ENCODE measurements around the gene CAPZB.

CAPZB gene

DNA sequence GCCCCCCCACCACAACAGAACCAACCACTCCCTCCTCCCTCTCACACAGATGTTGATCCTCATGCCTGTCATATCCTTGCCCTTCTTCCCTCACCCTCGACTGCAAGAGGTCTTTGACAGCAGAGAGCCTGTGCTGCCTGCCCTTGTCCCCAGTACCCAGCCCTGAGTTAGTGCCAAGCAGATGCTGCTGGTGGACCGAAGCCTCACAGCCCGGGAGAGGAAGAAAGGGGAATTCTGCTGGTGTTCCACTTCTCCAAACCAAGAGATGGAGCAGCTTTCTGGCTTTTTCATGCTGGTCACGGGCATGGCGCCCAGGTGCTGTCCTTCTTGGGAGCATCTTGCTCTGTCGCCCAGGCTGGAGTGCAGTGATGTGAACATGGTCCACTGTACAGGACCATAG, 104.1 kb downstream of the CAPZB start:
- no peak for DNase-seq

DNA sequence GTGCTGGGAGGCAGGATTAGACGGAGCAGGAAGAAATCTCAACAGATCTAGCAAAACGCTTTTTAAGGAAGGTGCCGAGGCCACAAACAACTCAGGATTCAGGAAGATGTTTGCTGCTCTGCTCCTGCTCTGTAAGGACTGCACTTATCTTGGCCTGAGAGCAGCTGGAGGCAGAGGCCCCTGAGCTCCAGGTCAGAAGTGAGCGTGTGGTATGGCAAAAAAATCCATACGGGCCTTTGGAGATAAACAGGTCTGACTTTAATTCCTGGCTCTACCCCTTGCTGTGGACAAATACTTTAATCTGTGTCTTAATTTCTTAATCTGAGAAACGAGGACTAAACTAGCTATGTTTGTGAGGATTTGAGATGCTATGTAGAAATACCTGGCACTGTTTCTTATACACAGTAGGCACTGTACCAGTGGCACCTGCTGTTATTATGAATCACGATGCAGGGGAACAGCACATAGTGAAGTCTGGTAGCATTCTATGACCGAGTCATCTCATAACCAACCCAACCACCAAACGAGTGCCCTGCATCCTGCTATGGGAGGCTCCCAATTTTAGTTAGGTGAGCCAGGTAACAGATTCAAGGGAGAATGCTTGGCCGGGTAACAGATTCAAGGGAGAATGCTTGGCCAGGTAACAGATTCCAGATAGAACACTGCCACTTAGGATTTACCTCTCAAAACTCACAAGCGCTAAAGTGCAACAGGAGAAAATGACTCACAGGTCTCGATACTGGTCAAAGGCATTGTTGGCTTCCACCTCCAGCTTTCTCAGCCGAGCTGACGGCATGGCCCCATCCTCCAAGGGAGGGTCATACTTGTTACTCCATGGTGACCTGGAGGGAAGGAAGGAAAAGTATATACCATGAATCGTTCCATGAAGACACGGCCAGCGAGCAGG, 107.3 kb downstream of the CAPZB start:
- DNase-seq: no peak

DNA sequence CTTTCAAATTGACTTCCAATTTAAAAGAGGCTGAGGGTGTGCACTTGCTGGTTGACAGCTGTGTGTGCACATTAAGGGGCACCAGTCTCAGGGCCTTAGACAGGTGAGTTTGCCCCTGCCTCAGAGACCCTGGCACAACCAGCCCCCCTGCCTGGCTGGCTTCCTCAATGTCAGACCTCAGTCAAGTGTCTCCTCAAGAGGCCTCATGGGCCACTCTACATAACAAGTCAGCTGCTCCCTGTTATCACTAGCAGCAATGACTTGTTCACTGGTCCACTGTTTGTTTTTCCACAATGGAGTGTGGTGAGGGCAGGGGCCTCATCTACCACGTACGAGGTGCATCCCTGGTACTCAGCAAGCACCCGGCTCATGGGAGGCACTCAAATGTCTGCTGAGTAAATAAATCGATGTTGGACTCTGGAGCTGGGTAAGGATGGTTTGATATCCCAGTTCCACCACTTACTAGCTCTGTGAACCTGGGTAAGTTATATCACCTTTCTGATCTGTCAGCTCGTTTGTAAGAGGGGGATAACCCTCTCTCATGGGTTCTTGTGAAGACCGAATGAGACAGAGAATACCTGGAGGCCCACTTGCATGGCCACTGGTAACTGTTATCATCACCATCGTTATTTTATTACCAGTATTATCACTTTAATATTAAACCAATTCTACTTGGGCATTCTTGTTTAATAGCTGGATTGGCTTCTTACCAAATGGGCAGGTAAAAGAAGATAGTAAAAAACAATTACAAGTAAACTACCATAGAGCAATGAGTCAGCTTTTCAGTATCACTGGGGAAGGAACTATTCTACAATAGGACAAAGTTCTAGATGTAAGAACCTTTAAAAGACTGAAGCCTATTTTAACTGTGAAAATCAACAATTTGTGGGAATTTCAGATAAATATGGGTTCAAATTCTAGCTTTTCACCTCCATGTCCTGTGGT, 108.6 kb downstream of the CAPZB start:
- no peak for DNase-seq

DNA sequence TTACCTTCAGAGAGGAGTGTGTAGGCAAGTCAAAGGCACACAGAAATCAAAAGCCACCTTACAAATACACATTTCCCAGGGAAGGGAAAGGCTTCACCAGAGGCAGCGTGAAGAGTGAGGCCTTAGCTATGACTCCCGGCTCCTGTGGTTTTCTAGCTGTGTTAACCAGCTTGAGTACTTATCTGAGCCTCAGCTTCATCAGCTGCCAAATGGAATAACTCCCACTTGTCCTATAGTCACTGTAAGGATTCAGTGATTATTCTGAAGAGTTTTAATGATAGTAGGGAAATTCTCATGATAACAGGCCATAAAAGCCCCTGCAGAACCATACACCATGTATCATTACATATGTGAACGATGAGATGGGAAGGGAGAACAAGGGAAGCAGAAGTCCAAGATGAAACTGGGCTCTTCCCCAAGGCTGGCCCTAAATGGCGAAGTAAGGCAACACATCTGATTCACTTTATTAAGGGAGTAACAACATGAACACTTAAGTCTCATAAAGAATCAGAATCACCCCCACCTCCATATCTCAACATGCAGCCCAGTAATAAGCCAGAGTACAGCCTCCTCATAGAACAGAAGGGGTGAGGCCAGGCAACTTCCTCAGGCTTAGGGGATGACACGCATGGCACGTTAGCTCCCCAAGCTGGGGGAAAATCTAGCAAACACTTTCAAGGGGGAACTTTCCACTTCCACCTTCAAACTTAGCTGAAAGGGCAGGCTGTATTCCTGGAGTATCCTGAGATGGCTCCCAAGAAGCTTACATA, 109.5 kb downstream of the CAPZB start:
- DNase-seq: no peak

DNA sequence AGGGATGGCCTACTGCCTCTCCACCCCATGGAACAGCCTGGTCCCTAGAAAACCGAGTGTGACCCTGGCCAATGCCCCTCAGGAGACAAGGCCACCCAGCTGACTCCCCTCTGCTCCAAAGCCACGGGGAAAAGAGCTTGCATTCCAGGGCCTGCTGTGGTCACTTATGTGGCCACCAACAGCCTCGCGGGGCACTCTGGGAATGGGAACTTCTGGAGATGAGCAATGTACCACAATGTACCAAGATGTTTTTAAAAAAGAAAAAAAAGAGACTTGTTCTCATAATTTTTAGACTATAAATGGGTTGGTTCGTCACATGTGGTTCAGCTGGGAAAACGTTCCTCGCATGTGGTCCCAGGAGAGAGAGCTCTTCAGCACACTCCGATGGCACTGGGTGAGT, 110.4 kb downstream of the CAPZB start:
- DNase-seq: no peak

DNA sequence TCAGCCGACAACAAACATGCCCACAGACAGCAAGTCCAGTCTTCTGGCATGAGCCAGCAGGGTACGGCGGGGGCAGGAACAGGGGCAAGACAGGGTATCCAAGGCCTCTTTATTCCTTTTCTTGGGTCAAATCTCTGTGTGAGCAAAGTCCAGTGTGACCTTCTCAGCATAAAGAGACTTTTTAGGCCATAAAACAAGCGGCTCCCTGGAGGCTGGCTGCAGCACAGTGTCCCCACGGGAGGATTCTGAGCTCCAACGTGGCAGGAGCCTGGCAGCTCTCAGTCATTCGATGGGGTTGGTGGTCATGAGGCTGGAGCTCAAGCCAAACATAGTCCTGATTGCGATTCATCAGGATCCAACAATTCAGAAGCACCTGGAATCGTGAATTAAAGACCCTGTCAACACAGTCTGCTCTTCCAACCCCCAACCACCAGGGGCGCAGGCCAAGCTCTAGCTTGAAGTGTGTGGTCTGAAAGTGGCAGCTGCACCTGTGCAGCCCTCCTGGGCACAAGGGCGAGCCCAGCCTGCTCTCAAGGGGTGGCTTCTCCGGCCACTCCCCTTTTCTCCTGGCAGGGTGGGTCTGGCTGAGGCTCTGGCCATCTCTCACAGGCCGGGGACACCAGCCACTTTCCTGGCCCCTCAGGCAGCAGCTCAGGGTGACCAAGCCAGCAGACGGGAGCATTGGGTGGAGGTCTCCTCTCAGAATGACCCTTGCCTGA, 111.1 kb downstream of the CAPZB start:
- DNase-seq: no peak

DNA sequence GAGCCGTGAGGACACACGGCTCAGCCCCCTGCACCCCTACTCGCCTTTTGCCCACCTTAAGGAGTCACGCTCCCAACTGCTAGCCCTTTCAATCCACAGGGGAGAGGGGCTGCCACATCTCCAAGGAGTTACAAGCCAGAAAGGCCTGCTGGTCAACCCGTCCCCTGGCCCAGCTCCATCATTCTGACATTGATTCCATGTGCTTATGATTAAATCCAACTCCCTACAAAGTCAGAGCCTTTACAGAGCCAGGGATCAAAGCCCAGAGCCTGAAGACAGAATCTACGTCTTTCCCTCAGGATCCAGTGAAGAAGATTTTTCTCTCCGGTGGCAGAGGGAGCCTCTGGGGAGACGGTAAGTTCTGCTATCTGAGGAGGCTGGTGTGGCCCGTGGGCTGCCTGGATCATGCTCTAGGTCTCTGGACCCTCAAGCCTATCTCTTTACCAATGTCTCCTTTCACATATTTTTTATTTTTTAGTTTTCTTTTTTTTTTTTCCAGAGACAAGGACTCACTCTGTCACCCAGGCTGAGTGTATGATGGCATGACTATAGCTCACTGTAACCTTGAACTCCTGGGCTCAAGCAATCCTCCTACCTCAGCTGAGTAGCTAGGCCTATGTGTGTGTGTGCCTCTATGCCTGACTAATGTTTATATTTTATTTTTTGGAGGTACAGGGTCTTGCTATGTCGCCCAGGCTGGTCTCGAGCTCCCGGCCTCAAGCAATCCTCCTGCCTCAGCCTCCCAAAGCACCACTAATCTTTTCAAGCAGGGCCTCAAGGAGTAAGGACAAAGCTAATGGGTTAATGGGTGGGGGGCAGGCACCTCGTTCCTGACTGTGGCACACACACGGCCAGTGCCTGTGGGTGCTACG, 111.9 kb downstream of the CAPZB start:
- DNase-seq: no peak

DNA sequence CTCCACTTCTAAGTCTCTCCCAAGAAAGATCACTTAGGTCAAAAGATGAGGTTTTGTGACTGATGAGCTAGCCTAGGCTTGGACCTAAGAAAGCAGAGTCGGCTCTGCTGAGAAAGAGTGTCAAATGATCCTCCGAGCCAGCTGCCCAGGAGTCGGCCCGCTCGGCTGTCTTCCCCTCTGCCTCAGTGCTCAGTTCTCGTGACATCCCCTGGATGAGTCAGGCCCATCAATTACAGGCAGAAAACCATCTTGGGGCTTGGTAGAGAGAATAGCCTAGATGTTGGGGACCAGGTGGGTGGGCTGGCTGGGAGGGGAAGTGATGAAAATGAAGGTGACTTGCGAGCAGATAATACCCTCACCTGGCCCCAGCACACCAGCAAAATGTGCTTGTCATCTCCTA, 112.7 kb downstream of the CAPZB start:
- DNase-seq: no peak

DNA sequence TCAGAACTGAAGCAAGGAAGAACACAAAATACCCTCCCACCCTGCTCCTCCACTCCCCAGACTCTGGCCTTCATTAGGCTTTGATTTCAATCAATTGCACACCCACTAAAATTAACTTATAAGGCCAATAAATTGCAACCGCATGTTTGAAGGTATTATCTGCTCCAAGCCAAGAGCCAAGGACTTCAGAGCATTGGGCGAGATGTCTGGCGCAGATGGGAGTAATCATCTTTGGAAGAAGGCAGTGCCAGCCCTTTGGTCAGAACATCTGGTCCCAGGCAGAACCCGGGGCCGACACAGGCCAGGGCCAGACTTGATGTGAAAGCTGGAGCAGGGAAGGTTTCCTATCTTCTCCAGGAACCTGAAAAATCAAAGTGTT, 113.2 kb downstream of the CAPZB start:
- no peak for DNase-seq

DNA sequence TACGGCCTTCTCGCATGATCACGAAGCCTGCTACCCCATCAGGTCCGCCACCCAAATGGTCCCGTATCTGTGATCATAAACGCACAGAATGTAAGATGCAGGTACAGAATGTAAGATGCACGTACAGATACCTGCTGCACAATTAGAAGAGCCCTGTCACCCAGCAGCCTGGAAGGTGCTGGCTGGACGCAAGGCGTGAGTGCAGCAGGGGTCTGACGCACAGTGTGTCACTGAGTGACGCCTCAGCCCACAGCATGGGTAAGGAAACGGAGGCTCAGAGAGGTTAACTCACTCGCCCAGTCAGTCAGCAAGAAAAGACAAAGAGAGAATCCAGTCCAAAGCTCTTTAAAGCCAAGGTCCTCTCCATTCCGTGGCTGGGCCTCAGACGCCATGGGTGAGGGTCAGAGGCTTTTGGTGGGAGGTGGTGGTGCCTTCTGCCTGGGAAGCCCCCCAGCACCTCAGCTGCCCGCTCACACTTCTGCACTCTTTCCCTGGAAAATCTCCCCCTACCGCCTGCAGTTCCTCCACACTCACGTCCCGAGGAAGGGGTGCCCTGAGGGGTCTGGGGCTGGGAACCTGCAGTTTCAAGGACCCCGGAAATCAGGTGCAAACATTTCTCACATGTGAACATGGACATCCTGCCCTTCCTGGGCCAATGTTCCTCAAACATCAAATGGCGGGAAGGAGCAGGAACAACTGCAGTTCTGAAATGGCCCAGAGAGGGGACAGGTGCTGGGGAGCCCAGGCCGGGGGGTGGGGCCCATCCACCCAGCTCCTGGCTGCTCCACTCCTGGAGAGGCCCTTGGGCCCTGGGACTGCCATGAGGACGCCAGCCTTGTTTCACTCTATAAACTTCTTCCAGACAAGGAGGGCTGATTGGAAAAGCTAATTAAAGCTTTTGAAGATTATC, 113.9 kb downstream of the CAPZB start:
- no peak for DNase-seq

DNA sequence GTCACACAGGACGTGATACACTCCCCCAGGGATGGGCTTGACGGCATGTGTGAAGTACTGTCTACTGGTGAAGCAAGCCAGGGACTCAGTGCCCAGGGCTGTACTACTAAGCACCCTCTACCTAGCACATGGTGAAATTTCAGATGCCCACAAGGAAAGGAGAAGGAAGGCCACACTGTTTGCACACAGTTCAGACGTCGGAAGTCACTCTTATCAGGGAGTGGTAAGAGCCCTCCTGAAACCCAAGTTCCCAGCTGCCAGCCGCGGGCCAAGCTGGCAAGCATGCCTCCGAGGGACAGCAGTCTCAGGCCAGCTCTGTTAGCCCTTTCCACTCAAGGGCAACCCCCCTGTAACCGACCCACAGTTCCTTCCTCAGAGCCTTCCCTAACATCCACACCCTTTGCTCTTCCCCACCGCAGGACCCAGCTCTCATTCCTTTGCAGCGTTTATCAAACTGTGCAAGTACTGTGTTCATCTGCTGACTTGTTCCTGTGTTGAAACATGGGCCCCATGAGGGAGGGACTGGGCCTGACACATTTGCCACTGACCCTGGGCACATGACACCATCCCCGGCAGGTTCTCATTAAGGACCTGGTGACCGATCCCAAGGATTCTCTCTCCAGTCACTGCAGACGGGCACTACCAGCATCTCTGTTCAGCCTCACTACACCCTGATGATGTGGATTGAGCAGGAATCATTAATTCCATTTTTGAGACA, 114.7 kb downstream of the CAPZB start:
- no peak for DNase-seq

DNA sequence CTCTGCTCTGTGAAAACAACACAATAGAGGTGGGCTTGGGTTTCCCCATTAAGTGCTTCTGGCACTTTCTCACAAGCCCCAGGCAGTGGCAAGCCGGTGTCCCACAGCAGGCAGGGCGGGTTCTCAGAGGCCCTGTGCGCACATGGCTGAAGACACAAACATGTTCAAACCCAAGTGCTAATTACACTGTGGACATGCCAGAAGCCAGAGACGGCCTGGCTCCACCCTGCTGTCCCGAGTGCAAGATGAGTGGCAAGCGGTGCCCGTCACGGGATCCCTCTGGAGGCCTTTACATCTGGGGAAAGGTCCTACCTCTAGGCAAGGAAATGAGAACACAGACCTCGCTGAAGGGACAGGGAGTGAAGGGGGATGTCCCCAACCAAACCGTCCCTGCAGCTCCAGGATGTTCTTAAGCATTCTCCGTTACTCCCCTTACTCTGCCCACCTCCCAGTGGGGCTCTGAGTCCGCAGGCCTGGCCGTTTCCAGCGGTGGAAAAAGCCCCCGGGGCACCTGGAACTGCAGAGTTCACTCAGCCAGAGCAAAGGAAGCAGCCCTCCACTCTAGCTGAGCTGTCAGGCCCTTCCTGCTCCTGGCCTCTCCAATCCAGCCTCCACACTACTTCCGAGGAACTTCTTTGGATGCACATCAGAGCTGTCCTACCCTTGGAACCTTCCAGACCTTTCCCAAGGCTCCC, 115.8 kb downstream of the CAPZB start:
- DNase-seq: no peak

DNA sequence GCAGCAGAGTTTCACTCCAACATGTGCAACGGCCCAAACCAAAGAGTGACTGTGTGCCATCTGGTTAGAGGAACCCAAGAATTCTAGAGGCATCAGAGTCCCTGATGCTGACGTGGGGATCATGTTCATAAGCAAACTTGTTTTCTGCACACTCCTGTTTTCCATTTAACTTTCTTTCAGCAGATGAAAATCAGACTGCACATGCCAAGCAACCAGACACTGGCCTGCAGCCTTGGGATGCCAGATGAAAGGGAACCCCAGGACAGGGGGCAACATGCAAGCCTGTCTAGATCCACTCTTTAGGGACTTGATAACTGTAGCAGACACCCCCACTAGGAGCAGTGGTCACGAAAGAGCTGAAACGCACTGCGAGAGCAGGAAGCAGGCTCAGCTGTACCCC, 116.4 kb downstream of the CAPZB start:
- DNase-seq: no peak

DNA sequence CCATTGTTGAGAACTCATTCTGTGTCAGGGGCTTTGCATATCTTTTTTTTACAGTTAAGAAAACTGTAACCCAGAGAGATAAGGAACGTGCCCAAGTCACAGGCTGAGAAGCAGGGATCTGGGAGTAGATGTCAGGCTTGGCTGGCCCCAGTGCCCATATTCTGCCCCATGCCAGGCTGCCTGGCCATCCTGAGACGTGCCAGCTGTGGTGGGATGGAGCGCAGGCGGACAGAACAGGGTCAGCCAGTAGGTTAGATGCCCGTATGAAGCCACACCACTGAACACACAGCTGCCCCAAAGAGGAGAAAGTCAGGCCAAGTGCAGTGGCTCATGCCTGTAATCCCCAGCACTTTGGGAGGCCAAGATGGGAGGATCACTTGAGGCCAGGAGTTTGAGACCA, 117.3 kb downstream of the CAPZB start:
- DNase-seq: no peak

DNA sequence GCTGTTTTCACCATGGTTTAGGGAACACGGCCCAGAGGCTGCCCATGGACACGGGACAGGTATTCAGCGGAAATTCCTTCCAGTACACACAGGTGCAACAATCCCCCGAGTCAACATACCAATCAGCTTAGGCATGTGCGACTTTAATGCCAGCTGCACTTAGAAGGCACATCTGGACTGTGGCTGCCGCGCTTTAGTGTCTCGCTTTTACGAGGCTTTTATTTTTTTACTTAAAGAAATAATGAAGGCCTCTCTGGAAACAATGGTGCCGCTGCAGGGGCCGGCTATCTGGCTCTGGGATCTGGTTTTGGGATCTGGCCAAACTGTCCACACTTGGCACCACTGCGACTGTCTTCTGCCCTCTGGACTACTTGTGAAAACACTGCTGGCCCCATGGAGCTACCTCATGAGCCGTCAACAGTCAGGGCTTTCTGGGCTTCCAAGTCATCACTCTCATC, 117.7 kb downstream of the CAPZB start:
- DNase-seq: no peak

DNA sequence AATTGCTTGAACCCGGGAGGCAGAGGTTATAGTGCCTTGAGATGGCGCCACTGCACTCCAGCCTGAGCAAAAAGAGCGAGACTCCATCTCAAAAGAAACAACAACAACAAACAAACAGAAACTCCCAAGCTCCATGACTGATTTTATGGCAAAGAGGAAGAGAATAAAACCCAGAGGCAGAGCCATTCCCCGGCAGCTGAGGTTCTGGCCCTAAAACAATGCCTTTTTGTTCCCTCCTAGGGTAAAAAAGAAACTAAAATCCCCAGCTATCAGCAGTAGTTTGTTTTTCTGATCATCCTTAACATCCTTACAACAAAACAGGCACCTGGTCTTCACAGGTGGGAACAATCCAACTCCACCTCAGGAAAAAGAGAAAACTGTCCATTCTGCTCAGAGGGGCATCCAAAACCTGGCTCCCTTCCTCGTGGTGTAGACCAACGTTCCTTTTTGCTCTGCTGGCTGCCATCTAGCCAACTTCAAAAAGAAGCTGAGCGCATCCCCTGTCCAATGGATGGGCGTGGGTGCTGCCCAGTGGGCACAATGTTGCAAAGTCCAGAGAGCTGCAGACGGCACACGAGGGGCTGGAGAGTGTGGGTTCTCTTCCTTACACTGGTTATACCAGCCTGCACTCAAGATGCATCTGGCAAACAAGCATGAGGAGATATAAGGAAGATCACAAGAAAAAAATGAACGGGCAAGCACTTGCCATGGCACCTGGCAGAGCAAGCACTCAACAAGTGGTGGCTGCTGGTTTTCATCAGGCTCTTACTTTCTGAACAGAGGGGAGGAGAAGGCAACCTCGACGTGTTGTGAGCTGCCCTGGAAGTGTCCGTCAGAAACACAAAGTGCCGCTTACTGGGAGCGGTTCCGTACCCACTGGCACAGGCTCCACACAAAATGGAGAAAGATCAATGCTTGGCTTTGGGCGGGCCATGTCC, 118.5 kb downstream of the CAPZB start:
- DNase-seq: no peak

DNA sequence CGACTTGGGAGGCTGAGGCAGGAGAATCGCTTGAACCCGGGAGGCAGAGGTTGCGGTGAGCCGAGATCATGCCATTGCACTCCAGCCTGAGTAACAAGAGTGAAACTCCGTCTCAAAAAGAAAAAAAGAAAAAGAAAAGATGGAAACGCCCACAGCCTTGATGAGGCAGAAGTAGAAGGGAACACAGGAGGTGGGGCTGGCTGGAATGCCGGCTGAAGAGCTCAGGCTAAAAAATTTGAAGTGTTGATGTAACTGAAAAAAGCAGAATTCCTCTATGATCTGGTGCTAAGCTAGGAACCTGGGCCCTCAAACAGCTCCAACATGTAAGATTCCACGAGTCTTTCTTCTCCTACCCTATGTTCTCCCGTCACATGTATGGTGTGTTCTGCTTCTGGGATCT, 119.6 kb downstream of the CAPZB start:
- no peak for DNase-seq

All from bone marrow (tissue), 2 donors.